Measurements from ENCODE around the gene TBC1D9.

- TF ChIP-seq, protein P1, sequence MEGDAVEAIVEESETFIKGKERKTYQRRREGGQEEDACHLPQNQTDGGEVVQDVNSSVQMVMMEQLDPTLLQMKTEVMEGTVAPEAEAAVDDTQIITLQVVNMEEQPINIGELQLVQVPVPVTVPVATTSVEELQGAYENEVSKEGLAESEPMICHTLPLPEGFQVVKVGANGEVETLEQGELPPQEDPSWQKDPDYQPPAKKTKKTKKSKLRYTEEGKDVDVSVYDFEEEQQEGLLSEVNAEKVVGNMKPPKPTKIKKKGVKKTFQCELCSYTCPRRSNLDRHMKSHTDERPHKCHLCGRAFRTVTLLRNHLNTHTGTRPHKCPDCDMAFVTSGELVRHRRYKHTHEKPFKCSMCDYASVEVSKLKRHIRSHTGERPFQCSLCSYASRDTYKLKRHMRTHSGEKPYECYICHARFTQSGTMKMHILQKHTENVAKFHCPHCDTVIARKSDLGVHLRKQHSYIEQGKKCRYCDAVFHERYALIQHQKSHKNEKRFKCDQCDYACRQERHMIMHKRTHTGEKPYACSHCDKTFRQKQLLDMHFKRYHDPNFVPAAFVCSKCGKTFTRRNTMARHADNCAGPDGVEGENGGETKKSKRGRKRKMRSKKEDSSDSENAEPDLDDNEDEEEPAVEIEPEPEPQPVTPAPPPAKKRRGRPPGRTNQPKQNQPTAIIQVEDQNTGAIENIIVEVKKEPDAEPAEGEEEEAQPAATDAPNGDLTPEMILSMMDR (conservative IDR thresholded peaks at IDR 0.05) = no peak
- TF ChIP-seq EZH2 (IDR thresholded peaks at IDR 0.05; ENCODE audit: low read depth) = no peak
Measured at GRCh38 chr4:140639066-140639465, 117.1 kb downstream of the TBC1D9 start.

Data from PC-9 (cell line).